ENCODE data around the gene XCR1.
"Not testable (repeated sequence)": the region's sequence is repeated elsewhere in the genome, so short reads cannot be mapped to it uniquely, and the experiment has no call there.

The XCR1 gene

DNA sequence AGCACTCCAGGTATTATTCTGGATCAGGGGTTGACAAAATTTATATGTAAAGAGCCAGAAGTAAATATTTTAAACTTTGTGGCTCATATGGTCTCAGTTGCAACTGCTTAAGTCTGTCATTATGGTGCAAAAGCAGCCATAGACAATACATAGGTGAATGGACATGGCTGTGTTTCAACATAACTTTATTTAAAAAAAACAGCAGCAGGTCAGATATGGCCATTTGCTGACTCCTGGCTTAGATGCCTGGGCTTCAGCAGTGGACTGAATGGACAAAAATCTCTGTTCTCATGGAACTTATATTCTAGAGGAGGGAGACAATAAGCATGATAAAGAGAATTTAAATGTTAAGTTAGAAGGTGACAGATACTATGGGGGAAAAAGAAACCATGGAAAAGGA lies 20.0 kb downstream of the XCR1 start (continued):
- TF ChIP-seq, protein P1, sequence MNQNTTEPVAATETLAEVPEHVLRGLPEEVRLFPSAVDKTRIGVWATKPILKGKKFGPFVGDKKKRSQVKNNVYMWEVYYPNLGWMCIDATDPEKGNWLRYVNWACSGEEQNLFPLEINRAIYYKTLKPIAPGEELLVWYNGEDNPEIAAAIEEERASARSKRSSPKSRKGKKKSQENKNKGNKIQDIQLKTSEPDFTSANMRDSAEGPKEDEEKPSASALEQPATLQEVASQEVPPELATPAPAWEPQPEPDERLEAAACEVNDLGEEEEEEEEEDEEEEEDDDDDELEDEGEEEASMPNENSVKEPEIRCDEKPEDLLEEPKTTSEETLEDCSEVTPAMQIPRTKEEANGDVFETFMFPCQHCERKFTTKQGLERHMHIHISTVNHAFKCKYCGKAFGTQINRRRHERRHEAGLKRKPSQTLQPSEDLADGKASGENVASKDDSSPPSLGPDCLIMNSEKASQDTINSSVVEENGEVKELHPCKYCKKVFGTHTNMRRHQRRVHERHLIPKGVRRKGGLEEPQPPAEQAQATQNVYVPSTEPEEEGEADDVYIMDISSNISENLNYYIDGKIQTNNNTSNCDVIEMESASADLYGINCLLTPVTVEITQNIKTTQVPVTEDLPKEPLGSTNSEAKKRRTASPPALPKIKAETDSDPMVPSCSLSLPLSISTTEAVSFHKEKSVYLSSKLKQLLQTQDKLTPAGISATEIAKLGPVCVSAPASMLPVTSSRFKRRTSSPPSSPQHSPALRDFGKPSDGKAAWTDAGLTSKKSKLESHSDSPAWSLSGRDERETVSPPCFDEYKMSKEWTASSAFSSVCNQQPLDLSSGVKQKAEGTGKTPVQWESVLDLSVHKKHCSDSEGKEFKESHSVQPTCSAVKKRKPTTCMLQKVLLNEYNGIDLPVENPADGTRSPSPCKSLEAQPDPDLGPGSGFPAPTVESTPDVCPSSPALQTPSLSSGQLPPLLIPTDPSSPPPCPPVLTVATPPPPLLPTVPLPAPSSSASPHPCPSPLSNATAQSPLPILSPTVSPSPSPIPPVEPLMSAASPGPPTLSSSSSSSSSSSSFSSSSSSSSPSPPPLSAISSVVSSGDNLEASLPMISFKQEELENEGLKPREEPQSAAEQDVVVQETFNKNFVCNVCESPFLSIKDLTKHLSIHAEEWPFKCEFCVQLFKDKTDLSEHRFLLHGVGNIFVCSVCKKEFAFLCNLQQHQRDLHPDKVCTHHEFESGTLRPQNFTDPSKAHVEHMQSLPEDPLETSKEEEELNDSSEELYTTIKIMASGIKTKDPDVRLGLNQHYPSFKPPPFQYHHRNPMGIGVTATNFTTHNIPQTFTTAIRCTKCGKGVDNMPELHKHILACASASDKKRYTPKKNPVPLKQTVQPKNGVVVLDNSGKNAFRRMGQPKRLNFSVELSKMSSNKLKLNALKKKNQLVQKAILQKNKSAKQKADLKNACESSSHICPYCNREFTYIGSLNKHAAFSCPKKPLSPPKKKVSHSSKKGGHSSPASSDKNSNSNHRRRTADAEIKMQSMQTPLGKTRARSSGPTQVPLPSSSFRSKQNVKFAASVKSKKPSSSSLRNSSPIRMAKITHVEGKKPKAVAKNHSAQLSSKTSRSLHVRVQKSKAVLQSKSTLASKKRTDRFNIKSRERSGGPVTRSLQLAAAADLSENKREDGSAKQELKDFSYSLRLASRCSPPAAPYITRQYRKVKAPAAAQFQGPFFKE (tag by site-specific recombination; IDR thresholded peaks at IDR 0.05; ENCODE audit: borderline replicate concordance), result no peak
- no peak for TF ChIP-seq ZNF76 (tag by site-specific recombination; IDR thresholded peaks at IDR 0.05; ENCODE audit: borderline replicate concordance, low read depth)
- no peak for TF ChIP-seq KLF10 (tag by site-specific recombination; IDR thresholded peaks at IDR 0.05)
- TF ChIP-seq ZFP41 (tag by site-specific recombination; IDR thresholded peaks at IDR 0.05; ENCODE audit: borderline replicate concordance), result no peak
- TF ChIP-seq MEIS1 (CRISPR knock-in tag; IDR thresholded peaks at IDR 0.05; ENCODE audit: borderline replicate concordance), result no peak

DNA sequence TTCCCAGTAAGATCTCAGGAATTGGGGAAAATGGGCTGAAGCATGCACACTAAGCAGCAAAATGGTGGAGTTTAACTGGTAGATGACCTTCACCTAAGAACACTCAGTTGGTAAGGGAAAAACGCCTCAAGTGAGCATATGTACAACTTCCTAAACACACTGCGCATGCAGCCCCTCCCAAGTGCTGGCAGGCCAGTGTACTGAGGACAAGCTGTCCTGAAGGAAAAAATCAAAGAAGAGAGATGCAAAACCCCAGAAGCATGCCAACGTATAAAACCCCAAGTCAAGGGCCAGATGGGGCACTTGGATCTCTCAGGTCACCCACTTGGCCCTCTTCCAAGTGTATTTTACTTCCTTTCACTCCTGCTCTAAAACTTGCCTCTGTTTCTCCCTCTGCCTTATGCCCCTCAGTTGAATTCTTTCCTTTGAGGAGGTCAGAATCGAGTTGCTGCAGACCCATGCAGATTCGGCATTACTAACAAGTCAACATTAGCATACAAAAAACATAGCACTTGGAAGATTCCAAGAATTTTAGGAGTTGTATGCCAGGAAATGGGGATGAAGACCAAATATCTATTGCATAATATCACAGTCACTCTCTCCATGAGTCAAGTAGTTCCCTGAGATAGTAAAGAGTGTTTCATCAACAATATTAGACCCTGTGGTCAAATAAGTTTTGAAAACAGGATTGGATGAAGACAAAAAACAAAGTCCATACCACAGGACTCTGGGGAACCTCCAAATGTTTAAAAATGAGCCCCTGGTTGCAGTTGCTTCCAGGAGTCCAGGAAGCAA lies 20.8 kb downstream of the XCR1 start:
- no peak overlapping the region for H3K27ac ChIP-seq (ENCODE audit: extremely low read depth, low read depth, low read length)
- no peak overlapping the region for H3K4me3 ChIP-seq (ENCODE audit: low read depth, low read length)
- no peaks in the 10 kb centered on the region for H3K4me1 ChIP-seq (ENCODE audit: control insufficient read depth, insufficient read depth, low read length)
- ChIA-PET CTCF (no interaction called here), POLR2A (no interaction called here)
- TF ChIP-seq, protein P2, sequence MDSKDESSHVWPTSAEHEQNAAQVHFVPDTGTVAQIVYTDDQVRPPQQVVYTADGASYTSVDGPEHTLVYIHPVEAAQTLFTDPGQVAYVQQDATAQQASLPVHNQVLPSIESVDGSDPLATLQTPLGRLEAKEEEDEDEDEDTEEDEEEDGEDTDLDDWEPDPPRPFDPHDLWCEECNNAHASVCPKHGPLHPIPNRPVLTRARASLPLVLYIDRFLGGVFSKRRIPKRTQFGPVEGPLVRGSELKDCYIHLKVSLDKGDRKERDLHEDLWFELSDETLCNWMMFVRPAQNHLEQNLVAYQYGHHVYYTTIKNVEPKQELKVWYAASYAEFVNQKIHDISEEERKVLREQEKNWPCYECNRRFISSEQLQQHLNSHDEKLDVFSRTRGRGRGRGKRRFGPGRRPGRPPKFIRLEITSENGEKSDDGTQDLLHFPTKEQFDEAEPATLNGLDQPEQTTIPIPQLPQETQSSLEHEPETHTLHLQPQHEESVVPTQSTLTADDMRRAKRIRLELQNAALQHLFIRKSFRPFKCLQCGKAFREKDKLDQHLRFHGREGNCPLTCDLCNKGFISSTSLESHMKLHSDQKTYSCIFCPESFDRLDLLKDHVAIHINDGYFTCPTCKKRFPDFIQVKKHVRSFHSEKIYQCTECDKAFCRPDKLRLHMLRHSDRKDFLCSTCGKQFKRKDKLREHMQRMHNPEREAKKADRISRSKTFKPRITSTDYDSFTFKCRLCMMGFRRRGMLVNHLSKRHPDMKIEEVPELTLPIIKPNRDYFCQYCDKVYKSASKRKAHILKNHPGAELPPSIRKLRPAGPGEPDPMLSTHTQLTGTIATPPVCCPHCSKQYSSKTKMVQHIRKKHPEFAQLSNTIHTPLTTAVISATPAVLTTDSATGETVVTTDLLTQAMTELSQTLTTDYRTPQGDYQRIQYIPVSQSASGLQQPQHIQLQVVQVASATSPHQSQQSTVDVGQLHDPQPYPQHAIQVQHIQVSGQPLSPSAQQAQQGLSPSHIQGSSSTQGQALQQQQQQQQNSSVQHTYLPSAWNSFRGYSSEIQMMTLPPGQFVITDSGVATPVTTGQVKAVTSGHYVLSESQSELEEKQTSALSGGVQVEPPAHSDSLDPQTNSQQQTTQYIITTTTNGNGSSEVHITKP (tag by site-specific recombination; IDR thresholded peaks at IDR 0.05), result no peak
- no peak for TF ChIP-seq ZBTB20 (tag by site-specific recombination; IDR thresholded peaks at IDR 0.05)
- no peak for TF ChIP-seq ZXDB (tag by site-specific recombination; IDR thresholded peaks at IDR 0.05)
- TF ChIP-seq ZNF830 (tag by site-specific recombination; IDR thresholded peaks at IDR 0.05; ENCODE audit: low read depth), result no peak
- TF ChIP-seq SCRT1 (tag by site-specific recombination; IDR thresholded peaks at IDR 0.05; ENCODE audit: borderline replicate concordance), result no peak
- TF ChIP-seq ZIC2 (tag by site-specific recombination; IDR thresholded peaks at IDR 0.05), result no peak
- no peak for TF ChIP-seq ZNF747 (tag by site-specific recombination; IDR thresholded peaks at IDR 0.05)
- no peak for TF ChIP-seq ZNF23 (tag by site-specific recombination; IDR thresholded peaks at IDR 0.05; ENCODE audit: borderline replicate concordance)
- no peak for TF ChIP-seq ZNF341 (tag by site-specific recombination; IDR thresholded peaks at IDR 0.05; ENCODE audit: low read depth)
- H3K36me3 ChIP-seq (ENCODE audit: control insufficient read depth in 2 of 2, insufficient read depth in 1 of 2, low read length in 2 of 2), result no peaks in the 10 kb centered on the region
- no peaks in the 10 kb centered on the region for H3K9me3 ChIP-seq (ENCODE audit: control insufficient read depth, insufficient read depth, low read depth, low read length)

DNA sequence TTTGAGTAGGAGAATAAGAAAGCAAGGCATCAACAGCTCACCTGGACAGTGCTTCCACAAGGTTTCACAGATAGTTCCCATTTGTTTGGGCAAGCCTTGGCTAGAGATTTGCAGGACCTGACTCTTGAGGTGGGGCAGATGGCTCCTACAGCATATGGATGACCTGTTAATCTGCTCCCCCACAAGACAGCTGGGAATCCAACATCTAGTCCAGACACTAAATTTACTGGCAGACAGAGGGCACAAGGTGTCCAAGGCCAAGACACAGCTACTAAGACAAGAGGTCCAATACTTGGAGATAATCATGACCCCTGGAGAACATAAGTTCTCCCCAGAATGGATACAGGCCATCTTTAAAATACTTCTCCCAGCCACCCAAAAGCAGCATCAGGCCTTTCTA lies 23.6 kb downstream of the XCR1 start:
- H3K27ac ChIP-seq (ENCODE audit: extremely low read depth, low read depth, low read length); H3K9me3 ChIP-seq (ENCODE audit: control insufficient read depth, insufficient read depth, low read depth, low read length); H3K36me3 ChIP-seq (ENCODE audit: control insufficient read depth in 2 of 2, insufficient read depth in 1 of 2, low read length in 2 of 2); CTCF ChIA-PET; H3K4me1 ChIP-seq (ENCODE audit: control insufficient read depth, insufficient read depth, low read length); POLR2A ChIA-PET; H3K4me3 ChIP-seq (ENCODE audit: low read depth, low read length): not testable (repeated sequence)

Data from HEK293 (cell line).